C4-2B (cell line): ENCODE results near the gene ZFP36L1.

Source experiments
- CTCF ChIP-seq: fragments of 450-650 bp; conservative IDR thresholded peaks from 2 replicates; pipeline ENCODE4 v1.5.1; 2017; ENCODE audit warnings: mild to moderate bottlenecking
- ZFX ChIP-seq: fragments of 450-650 bp; IDR thresholded peaks from 2 replicates; pipeline ENCODE4 v1.6.1; 2017

DNA sequence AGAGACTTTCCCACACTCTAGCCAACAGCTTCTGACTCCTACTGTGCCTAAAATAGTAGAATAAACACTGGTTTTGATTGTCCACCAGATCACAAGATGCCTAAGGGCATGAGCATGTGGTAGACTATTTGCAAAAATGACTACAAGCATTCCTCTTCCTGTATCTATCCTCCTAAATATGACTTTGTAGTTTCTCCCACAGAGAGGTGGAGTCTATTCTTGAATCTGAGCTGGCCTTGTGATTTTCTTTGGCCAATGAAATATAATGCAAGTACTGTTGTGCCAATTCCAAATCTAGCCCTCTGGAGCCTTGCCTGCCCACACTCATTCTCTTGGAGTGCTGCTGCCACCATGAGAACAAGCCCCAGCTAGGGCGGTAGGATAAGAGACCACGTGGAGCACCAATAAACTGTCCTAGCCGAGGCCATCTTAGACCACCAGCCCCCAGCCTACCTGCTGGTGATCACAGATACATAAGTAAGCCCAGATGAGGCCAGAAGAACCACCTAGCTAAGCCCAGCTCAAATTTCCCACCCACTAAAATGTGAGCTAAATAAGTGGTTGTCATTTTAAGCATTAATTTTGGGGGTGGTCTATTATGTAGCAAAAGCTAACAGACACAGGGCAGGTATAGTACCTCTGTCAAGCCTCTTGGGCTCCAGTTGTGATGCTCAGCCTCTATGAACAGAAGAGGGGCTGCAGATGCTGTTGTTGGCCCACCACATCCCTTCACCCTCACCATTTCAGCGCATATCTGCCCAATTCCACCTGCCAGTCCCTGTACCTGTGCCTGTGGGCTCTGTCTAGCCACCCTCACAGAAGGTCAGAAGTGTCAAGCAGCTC is 17.9 kb downstream of the ZFP36L1 start:
- TF ChIP-seq CTCF (no peak), ZFX (no peak)
